GM15510 (cell line): ENCODE measurements around the gene DAO.

ENCODE experiments used
- POLR2A ChIP-seq: IDR thresholded peaks from 3 replicates; pipeline ENCODE4 v1.6.1; 2011; ENCODE audit warnings: borderline replicate concordance; ENCODE audit not compliant: insufficient read length; ENCODE audit errors: extremely low read depth

The DAO gene

GRCh38 chr12:108879615-108880254 lies at the start of gene DAO:
Gene DAO, plus strand, starts transcription at chr12:108880092. Its CDS starts 4,915 bp downstream, at chr12:108885007.
- TF ChIP-seq POLR2A, result no peak

- TF ChIP-seq POLR2A, result no peak
These were observed 48.4 kb upstream of the DAO start for GRCh38 chr12:108831309-108831991.

GRCh38 chr12:108832208-108832607 lies 47.7 kb upstream of the DAO start:
- TF ChIP-seq POLR2A, result no peak

- TF ChIP-seq POLR2A, result no peak
These were observed 47.0 kb upstream of the DAO start for GRCh38 chr12:108832730-108833354.

GRCh38 chr12:108833355-108833733 lies 46.5 kb upstream of the DAO start:
- no peak for TF ChIP-seq POLR2A

GRCh38 chr12:108833757-108834472 lies 46.0 kb upstream of the DAO start:
- TF ChIP-seq POLR2A, result no peak

- no peak for TF ChIP-seq POLR2A
These were observed 43.8 kb upstream of the DAO start for GRCh38 chr12:108835860-108836634.

- TF ChIP-seq POLR2A, result no peak
These were observed 42.7 kb upstream of the DAO start for GRCh38 chr12:108837239-108837638.

- no peak for TF ChIP-seq POLR2A
These were observed 42.2 kb upstream of the DAO start for GRCh38 chr12:108837680-108838079.

- peak; percentile 33 for TF ChIP-seq POLR2A
These were observed 41.5 kb upstream of the DAO start for GRCh38 chr12:108838194-108839017.

- TF ChIP-seq POLR2A, result no peak
These were observed 40.6 kb upstream of the DAO start for GRCh38 chr12:108839018-108839889.

GRCh38 chr12:108839890-108840230 lies 40.0 kb upstream of the DAO start:
- no peak for TF ChIP-seq POLR2A
